Ishikawa (cell line): Measurements from ENCODE around the gene NAGLU.

Experiments
- CEBPB ChIP-seq: IDR thresholded peaks from 2 replicates; pipeline ENCODE4 v1.6.1; 2012
- CREB1 ChIP-seq: IDR thresholded peaks from 2 replicates; pipeline ENCODE4 v1.6.1; 2012; ENCODE audit warnings: low read depth
- EGR1 ChIP-seq: IDR thresholded peaks from 2 replicates; pipeline ENCODE4 v1.6.1; 2012
- EP300 ChIP-seq: IDR thresholded peaks from 2 replicates; pipeline ENCODE4 v1.6.1; 2012; ENCODE audit warnings: borderline replicate concordance
- FOXM1 ChIP-seq: IDR thresholded peaks from 2 replicates; pipeline ENCODE4 v1.6.1; 2012; ENCODE audit warnings: low read depth, borderline replicate concordance
- MAX ChIP-seq: IDR thresholded peaks from 2 replicates; pipeline ENCODE4 v1.6.1; 2012
- NFIC ChIP-seq: IDR thresholded peaks from 2 replicates; pipeline ENCODE4 v1.6.1; 2012
- RAD21 ChIP-seq: IDR thresholded peaks from 2 replicates; pipeline ENCODE4 v1.6.1; 2012; ENCODE audit warnings: low read depth
- TAF1 ChIP-seq: IDR thresholded peaks from 2 replicates; pipeline ENCODE4 v1.6.1; 2012; ENCODE audit warnings: low read depth, mild to moderate bottlenecking
- TCF12 ChIP-seq: IDR thresholded peaks from 2 replicates; pipeline ENCODE4 v1.6.1; 2012; ENCODE audit warnings: low read depth
- TEAD4 ChIP-seq: IDR thresholded peaks from 2 replicates; pipeline ENCODE4 v1.6.1; 2012
- YY1 ChIP-seq: IDR thresholded peaks from 2 replicates; pipeline ENCODE4 v1.6.1; 2012; ENCODE audit warnings: low read depth
- ZBTB7A ChIP-seq: IDR thresholded peaks from 2 replicates; pipeline ENCODE4 v1.6.1; 2012; ENCODE audit warnings: low read depth
- TF ChIP-seq, protein P1 (sequence below): IDR thresholded peaks from 2 replicates; pipeline ENCODE4 v1.6.1; 2012; ENCODE audit warnings: low read depth, mild to moderate bottlenecking
- TF ChIP-seq, protein P2 (sequence below): IDR thresholded peaks from 2 replicates; pipeline ENCODE4 v1.6.1; 2012

Gene NAGLU

DNA sequence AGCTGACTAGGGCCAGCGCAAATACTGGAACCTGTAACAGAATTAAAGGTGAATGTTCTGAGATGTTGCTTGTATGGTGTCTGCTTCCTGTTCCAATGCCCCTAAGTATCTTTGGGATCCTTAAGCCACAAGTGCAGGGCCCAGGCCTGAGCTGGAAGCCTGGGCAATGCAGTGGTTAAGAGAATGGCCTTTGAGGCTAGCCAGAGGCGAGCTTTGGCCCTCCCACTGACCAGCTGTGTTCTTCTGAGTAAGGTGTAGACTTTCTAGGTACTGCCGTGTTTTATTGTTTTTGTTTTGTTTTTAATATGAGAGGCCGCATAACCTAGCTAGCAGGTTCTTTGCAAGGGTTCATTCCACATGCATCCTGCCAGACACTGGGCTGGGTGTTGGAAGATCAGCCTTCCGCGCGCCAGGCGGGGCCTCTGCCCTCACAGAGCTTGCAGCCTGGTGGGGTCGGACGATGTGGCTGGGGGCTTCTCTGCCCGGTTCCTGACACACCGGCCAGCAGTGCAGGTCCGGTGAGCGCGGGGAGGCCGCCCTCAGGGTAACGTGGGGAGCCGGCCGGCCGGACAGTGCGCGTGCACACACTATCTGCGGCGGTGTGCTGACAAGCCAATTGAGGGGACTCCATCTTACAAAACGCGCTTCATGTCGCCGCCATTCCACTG lies 30.3 kb downstream of the NAGLU start:
- TF ChIP-seq, protein P1, sequence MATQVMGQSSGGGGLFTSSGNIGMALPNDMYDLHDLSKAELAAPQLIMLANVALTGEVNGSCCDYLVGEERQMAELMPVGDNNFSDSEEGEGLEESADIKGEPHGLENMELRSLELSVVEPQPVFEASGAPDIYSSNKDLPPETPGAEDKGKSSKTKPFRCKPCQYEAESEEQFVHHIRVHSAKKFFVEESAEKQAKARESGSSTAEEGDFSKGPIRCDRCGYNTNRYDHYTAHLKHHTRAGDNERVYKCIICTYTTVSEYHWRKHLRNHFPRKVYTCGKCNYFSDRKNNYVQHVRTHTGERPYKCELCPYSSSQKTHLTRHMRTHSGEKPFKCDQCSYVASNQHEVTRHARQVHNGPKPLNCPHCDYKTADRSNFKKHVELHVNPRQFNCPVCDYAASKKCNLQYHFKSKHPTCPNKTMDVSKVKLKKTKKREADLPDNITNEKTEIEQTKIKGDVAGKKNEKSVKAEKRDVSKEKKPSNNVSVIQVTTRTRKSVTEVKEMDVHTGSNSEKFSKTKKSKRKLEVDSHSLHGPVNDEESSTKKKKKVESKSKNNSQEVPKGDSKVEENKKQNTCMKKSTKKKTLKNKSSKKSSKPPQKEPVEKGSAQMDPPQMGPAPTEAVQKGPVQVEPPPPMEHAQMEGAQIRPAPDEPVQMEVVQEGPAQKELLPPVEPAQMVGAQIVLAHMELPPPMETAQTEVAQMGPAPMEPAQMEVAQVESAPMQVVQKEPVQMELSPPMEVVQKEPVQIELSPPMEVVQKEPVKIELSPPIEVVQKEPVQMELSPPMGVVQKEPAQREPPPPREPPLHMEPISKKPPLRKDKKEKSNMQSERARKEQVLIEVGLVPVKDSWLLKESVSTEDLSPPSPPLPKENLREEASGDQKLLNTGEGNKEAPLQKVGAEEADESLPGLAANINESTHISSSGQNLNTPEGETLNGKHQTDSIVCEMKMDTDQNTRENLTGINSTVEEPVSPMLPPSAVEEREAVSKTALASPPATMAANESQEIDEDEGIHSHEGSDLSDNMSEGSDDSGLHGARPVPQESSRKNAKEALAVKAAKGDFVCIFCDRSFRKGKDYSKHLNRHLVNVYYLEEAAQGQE, result no peak
- TF ChIP-seq YY1 (peak; percentile 87; the same call in 1 of the 2 replicates), FOXM1 (no peak)
- TF ChIP-seq, protein P2, sequence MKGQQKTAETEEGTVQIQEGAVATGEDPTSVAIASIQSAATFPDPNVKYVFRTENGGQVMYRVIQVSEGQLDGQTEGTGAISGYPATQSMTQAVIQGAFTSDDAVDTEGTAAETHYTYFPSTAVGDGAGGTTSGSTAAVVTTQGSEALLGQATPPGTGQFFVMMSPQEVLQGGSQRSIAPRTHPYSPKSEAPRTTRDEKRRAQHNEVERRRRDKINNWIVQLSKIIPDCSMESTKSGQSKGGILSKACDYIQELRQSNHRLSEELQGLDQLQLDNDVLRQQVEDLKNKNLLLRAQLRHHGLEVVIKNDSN, result no peak

GRCh38 chr17:42566883-42567573 lies 31.0 kb downstream of the NAGLU start, which contains the start of gene MLX:
Gene MLX (plus strand): TSS chr17:42567100. CDS start chr17:42567125, 25 bp downstream.
- TF ChIP-seq EGR1, result peak; percentile 32; the same call in 1 of the 2 replicates
- peak; percentile 59; the same call in 1 of the 2 replicates for TF ChIP-seq MAX
- peak; percentile 85 for TF ChIP-seq ZBTB7A
- TF ChIP-seq, protein P1, result no peak
- TF ChIP-seq EP300, result peak; percentile 13; the same call in 1 of the 2 replicates
- peak; percentile 65; the same call in 1 of the 2 replicates for TF ChIP-seq TEAD4
- TF ChIP-seq, protein P2, result peak; percentile 99
- TF ChIP-seq TAF1, result peak; percentile 84
- no peak for TF ChIP-seq RAD21
- TF ChIP-seq YY1, result peak; percentile 8; the same call in 1 of the 2 replicates
- TF ChIP-seq NFIC, result peak; percentile 97
- no peak for TF ChIP-seq CEBPB

DNA sequence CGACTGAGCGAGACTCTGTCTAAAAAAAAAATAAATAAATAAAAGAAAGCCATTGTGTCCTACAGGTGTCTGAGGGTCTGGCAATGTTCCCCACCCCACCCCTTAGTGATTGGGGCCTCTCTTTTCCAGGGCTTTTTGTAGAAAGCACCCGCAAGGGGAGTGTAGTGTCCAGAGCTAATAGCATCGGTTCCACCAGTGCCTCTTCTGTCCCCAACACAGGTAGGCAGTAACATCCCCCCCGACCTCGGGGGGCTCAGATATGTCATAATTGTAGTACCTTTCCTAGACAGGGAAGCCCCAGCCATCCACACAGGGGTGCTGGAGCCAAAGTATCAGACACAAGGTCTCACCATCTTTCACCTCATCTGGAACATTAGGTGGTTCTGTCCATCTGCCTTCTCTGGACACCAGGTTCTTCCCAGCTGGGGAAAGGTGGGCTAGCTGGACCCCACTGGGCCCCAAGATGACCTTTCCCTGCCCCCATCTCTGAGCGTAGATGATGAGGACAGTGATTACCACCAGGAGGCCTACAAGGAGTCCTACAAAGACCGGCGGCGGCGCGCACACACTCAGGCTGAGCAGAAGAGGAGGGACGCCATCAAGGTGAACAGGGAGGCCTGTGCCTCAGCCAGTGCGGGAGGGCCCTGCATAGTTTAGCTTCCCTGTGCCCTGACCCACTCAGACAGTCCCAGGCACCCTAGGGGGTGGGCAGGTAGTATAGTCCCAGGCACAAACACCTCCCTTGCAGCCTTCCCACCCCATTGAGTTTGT lies 32.5 kb downstream of the NAGLU start:
- no peak for TF ChIP-seq EGR1

GRCh38 chr17:42571435-42572225 lies 35.6 kb downstream of the NAGLU start:
- TF ChIP-seq YY1, result no peak; the same call in 1 of the 2 replicates
- no peak for TF ChIP-seq EP300
- TF ChIP-seq MAX, result no peak
- no peak for TF ChIP-seq TCF12
- peak; percentile 70 for TF ChIP-seq NFIC

GRCh38 chr17:42573095-42573494 lies 37.1 kb downstream of the NAGLU start:
- TF ChIP-seq TAF1, result no peak
- TF ChIP-seq MAX, result no peak
- TF ChIP-seq TCF12, result no peak
- no peak for TF ChIP-seq YY1
- TF ChIP-seq, protein P1, result no peak
- TF ChIP-seq NFIC, result no peak
- TF ChIP-seq TEAD4, result no peak
- TF ChIP-seq FOXM1, result no peak
- no peak for TF ChIP-seq EP300
- TF ChIP-seq RAD21, result no peak
- TF ChIP-seq, protein P2, result no peak
- no peak for TF ChIP-seq CEBPB
- no peak for TF ChIP-seq CREB1
- no peak for TF ChIP-seq ZBTB7A
